K562 (cell line): ENCODE measurements around the gene KRTAP2-1. TPM values are rescaled to one million over a fixed set of nuclear protein-coding genes. Genes with fewer than 3 reads are reported as not detected.

Experiments used
- ATAC-seq: fragments of 200-7000 bp; cut with Tn5 transposase; 3 replicates; pipeline ENCODE4 v1.9.1; 2020; ENCODE audit warnings: moderate library complexity
- BruUV-seq: library from RNA; stranded (reverse); fragments of 400-500 nt; replicated peaks from 2 replicates; lab custom pipeline; 2021; lab: Mats Ljungman, UMichigan
- CTCF ChIA-PET: fragments of 300-600 bp; formaldehyde crosslinking; extraction: SDS; loops from one replicate; lab custom pipeline; 2021; ENCODE audit warnings: low intra/inter-chr PET ratio; lab: Yijun Ruan, JAX
- POLR2A ChIA-PET: fragments of 300-600, 350-650 bp; sonication (Branson Sonifier 250); formaldehyde crosslinking; extraction: SDS; loops from one replicate; lab custom pipeline; 2021; ENCODE audit warnings: antibody characterized with exemption, inconsistent platforms; lab: Yijun Ruan, JAX
- DNase-seq, 4 experiments: peaks; one replicate each; pipeline versions ENCODE4 v3.0.0 to v3.0.0-alpha.2; 2011 to 2018; ENCODE audit warnings: low spot score in 3 of 4, mixed read lengths in 3 of 4; ENCODE audit errors: extremely low read depth in 1 of 4
- FAIRE-seq: peaks from 2 replicates; lab custom pipeline; 2011; peaks lifted over from hg19 to GRCh38; lab: Jason Lieb, UNC
- H2AFZ ChIP-seq: 2 replicates; pipeline ENCODE4 v1.6.0; 2011; ENCODE audit warnings: low read depth, low read length, control low read depth, inconsistent platforms
- H3K27ac ChIP-seq: fragments of 200-600 bp; 3 replicates; pipeline ENCODE4 v1.8.0; 2011; ENCODE audit warnings: low read depth, mild to moderate bottlenecking, control low read depth, inconsistent platforms, low read length, moderate library complexity, mixed read lengths; ENCODE audit errors: extremely low read depth
- H3K27me3 ChIP-seq, 2 experiments: fragments of 300-600 bp in 1 of 2; 2 replicates in 1 of 2; 3 replicates in 1 of 2; pipeline versions ENCODE4 v1.6.0 to v1.8.0; 2011; ENCODE audit warnings: inconsistent platforms in 2 of 2, low read length in 2 of 2, mild to moderate bottlenecking in 1 of 2, mixed read lengths in 1 of 2, moderate library complexity in 1 of 2; ENCODE audit not compliant: control insufficient read depth in 2 of 2, insufficient read depth in 2 of 2
- H3K36me3 ChIP-seq: fragments of 300-600 bp; 3 replicates; pipeline ENCODE4 v1.8.0; 2011; ENCODE audit warnings: mild to moderate bottlenecking, low read length, inconsistent platforms; ENCODE audit not compliant: control insufficient read depth, insufficient read depth
- H3K4me1 ChIP-seq, 2 experiments: fragments of 200-600 bp in 1 of 2; replicated peaks in 1 of 2; 2 replicates in 1 of 2; 3 replicates in 1 of 2; pipeline versions ENCODE4 v1.5.1 to v1.8.0; 2011; ENCODE audit warnings: inconsistent platforms in 2 of 2, low read length in 2 of 2, mild to moderate bottlenecking in 1 of 2, mixed read lengths in 1 of 2, moderate library complexity in 1 of 2; ENCODE audit not compliant: control insufficient read depth in 2 of 2, insufficient read depth in 2 of 2
- H3K4me2 ChIP-seq: 2 replicates; pipeline ENCODE4 v1.6.1; 2011; ENCODE audit warnings: low read length, control low read depth, inconsistent platforms, mixed read lengths; ENCODE audit not compliant: insufficient read depth
- H3K4me3 ChIP-seq: fragments of 200-600 bp; sonication (generic), shearing (Covaris generic); 2 replicates; pipeline ENCODE4 v1.5.1; 2016; ENCODE audit warnings: control low read depth, inconsistent platforms
- H3K79me2 ChIP-seq: fragments of 200-600 bp; 3 replicates; pipeline ENCODE4 v1.8.0; 2011; ENCODE audit warnings: low read length, inconsistent platforms; ENCODE audit not compliant: control insufficient read depth, insufficient read depth
- H3K9ac ChIP-seq, 2 experiments: 2 replicates each; pipeline versions ENCODE4 v1.6.0 to v1.6.1; 2011; ENCODE audit warnings: low read depth in 2 of 2, low read length in 2 of 2, control low read depth in 1 of 2, inconsistent platforms in 1 of 2, mild to moderate bottlenecking in 1 of 2, mixed read lengths in 1 of 2; ENCODE audit not compliant: insufficient read depth in 1 of 2
- H3K9me1 ChIP-seq: one replicate; pipeline ENCODE4 v1.6.0; 2011; ENCODE audit warnings: inconsistent platforms, mild to moderate bottlenecking, low read length, moderate library complexity; ENCODE audit not compliant: control insufficient read depth, insufficient read depth
- H3K9me3 ChIP-seq: replicated peaks from 2 replicates; pipeline ENCODE4 v1.5.1; 2011; ENCODE audit warnings: low read depth, low read length, inconsistent platforms; ENCODE audit not compliant: control insufficient read depth, insufficient read depth
- H4K20me1 ChIP-seq: replicated peaks from 2 replicates; pipeline ENCODE4 v1.6.1; 2011; ENCODE audit warnings: low read length, inconsistent platforms, mixed read lengths; ENCODE audit not compliant: control insufficient read depth, insufficient read depth
- ARID2 ChIP-seq: fragments of 450-650 bp; IDR thresholded peaks from 2 replicates; pipeline ENCODE4 v1.6.1; 2017; ENCODE audit warnings: antibody characterized with exemption, mild to moderate bottlenecking
- ARID3A ChIP-seq: IDR thresholded peaks from 2 replicates; pipeline ENCODE4 v1.6.1; 2012; ENCODE audit warnings: low read depth, low read length, improper control_type of control experiment, borderline replicate concordance
- CBX1 ChIP-seq: sonication (generic); IDR thresholded peaks from 2 replicates; pipeline ENCODE4 v1.6.1; 2016; ENCODE audit warnings: antibody characterized with exemption, low read depth, mild to moderate bottlenecking
- LCOR ChIP-seq: sonication (generic); formaldehyde crosslinking; IDR thresholded peaks from 2 replicates; pipeline ENCODE4 v1.8.0; 2022; ENCODE audit warnings: mild to moderate bottlenecking, missing genetic modification reagents
- MTA2 ChIP-seq: fragments of 450-650 bp; IDR thresholded peaks from 2 replicates; pipeline ENCODE4 v1.6.1; 2016; ENCODE audit warnings: low read depth
- NR2C1 ChIP-seq, 2 experiments: fragments of 450-650 bp; IDR thresholded peaks; 2 replicates each; pipeline ENCODE4 v1.6.1; 2017; ENCODE audit warnings: mild to moderate bottlenecking in 2 of 2, antibody characterized with exemption in 1 of 2, inconsistent platforms in 1 of 2, missing compliant biosample characterization in 1 of 2, missing genetic modification characterization in 1 of 2
- RAD21 ChIP-seq, 2 experiments: fragments of 250-450 bp in 1 of 2; fragments of 450-650 bp in 1 of 2; sonication (Bioruptor Pico) in 1 of 2; formaldehyde crosslinking in 1 of 2; IDR thresholded peaks in 1 of 2; conservative IDR thresholded peaks in 1 of 2; 2 replicates each; pipeline versions ENCODE4 v1.4.0 to v1.8.0; 2020 to 2022; ENCODE audit warnings: mild to moderate bottlenecking in 2 of 2, moderate library complexity in 1 of 2
- SRSF9 ChIP-seq: fragments of 200-400 bp; formaldehyde crosslinking; IDR thresholded peaks from 2 replicates; pipeline ENCODE4 v1.6.1; 2017; ENCODE audit warnings: low read depth, low read length, borderline replicate concordance
- USF1 ChIP-seq: sonication (generic); formaldehyde crosslinking; IDR thresholded peaks from 2 replicates; pipeline ENCODE4 v1.9.0; 2022; ENCODE audit warnings: mild to moderate bottlenecking, missing genetic modification reagents
- XRCC4 ChIP-seq: IDR thresholded peaks from one replicate; pipeline ENCODE4 v1.6.1; 2011; ENCODE audit not compliant: insufficient read depth, insufficient read length; ENCODE audit errors: extremely low read depth
- ZC3H8 ChIP-seq: fragments of 450-650 bp; IDR thresholded peaks from 2 replicates; pipeline ENCODE4 v1.6.1; 2017
- ZFX ChIP-seq: sonication (generic); formaldehyde crosslinking; IDR thresholded peaks from 2 replicates; pipeline ENCODE4 v1.8.0; 2022; ENCODE audit warnings: mild to moderate bottlenecking, missing genetic modification reagents, moderate library complexity
- WGBS: fragments of 100-300 bp; shearing (Covaris generic); methylation state at CpG from one replicate; pipeline ENCODE4 v1.1.6; 2016; ENCODE audit warnings: low coverage, mixed read lengths; ENCODE audit not compliant: insufficient coverage; ENCODE audit errors: missing lambda C conversion rate; 5-methylcytosine and 5-hydroxymethylcytosine counted together
- in situ Hi-C: fragments of 300-500 bp; cut with MboI; formaldehyde crosslinking; loops from 4 replicates; pipeline ENCODE4 v1.15.0; 2018; ENCODE audit warnings: inconsistent platforms, mixed read lengths
- intact Hi-C: fragments of 100-400 bp; cut with micrococcal nuclease; formaldehyde crosslinking; loops from 2 replicates; pipeline ENCODE4 v1.14.2; 2022
- polyA plus RNA-seq, 8 experiments: library from polyadenylated mRNA; depleted of rRNA in 4 of 8; stranded (reverse) in 5 of 8; unstranded in 3 of 8; fragments of >200 nt; fragmentation: Nextera tagmentation in 2 of 8; fragmentation: Illumina TruSeq in 1 of 8; extraction: Ambion mirVana in 2 of 8; extraction: Trizol in 1 of 8; gene quantifications; 2 replicates each; pipeline versions ENCODE4 v1.2.1 to v1.2.3, GENCODE V29; 2011 to 2014; ENCODE audit warnings: inconsistent platforms in 1 of 8, missing spikeins in 1 of 8
- total RNA-seq, 7 experiments: library from RNA; depleted of rRNA in 6 of 7; stranded (reverse); fragments of >200 nt in 6 of 7; fragmentation: Illumina TruSeq in 2 of 7; extraction: Trizol in 2 of 7; gene quantifications; 2 replicates each; pipeline versions ENCODE4 v1.2.1 to v1.2.3, GENCODE V29; 2011 to 2021; ENCODE audit warnings: low replicate concordance in 1 of 7
- TF ChIP-seq, protein P1 (sequence below): fragments of 450-650 bp; formaldehyde crosslinking; IDR thresholded peaks from 2 replicates; pipeline ENCODE4 v1.4.0; 2020; ENCODE audit warnings: mild to moderate bottlenecking
- TF ChIP-seq, protein P2 (sequence below): sonication (generic); IDR thresholded peaks from 2 replicates; pipeline ENCODE4 v1.6.1; 2016

KRTAP2-1 gene
- total and polyA plus RNA-seq, 9 of the 15 experiments (the other 6 are each of a cell fraction or from before 2014, with no cell fraction given), result not detected

DNA sequence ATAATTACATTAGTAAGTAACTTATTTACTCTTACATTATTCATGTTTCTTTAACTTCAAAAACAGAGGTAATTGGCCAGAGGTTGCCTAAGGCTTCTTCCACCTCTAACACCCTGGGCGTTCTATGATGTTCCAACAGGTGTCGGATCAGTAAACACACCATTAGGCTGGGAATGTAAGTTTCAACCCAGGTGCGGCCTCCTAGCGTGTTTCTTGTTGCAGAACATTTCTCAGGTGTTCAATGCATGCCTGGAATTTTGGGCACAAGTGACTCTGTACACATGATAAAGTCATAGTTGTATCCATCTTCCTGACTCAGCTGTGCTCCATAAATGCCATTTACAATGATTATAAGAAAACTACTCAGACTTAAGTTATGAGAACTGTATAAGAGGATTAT, 6.9 kb upstream of the KRTAP2-1 start:
- no peaks in the 10 kb centered on the region for H3K36me3 ChIP-seq
- H4K20me1 ChIP-seq, result no peaks in the 10 kb centered on the region
- WGBS, result 1% methylated on average over 4 of the region's 4 CpGs
- H3K4me1 ChIP-seq, result no peaks in the 10 kb centered on the region
- H3K9me1 ChIP-seq, result no peaks in the 10 kb centered on the region
- ChIA-PET POLR2A (interaction anchor here (0.7 kb wide), 1 partner anchor 14 kb away, joined by 3 read pairs; no protein-coding TSS in a partner anchor), CTCF (no interaction called here)
- intact Hi-C loops (no loop called here), in situ Hi-C loops (no loop called here)
- no peak overlapping the region for H3K9ac ChIP-seq
- H3K4me2 ChIP-seq, result no peak overlapping the region
- no peak overlapping the region for H2AFZ ChIP-seq
- H3K4me3 ChIP-seq, result no peak overlapping the region
- H3K27me3 ChIP-seq, result peaks cover 0 to 7% of the 10 kb centered on the region in 2 experiments; a peak in 2 of 5 replicates
- no TSS peak for BruUV-seq
- FAIRE-seq, result no peak
- ATAC-seq, result no peak
- no peak overlapping the region for H3K27ac ChIP-seq
- DNase-seq, result no peak
- no peaks in the 10 kb centered on the region for H3K79me2 ChIP-seq
- H3K9me3 ChIP-seq, result no peaks in the 10 kb centered on the region
- TF ChIP-seq XRCC4 (no peak), MTA2 (no peak), CBX1 (no peak), USF1 (CRISPR knock-in tag) (no peak), ARID2 (no peak), LCOR (CRISPR knock-in tag) (no peak), ZC3H8 (no peak), ZFX (CRISPR knock-in tag) (no peak), RAD21 (CRISPR knock-in tag; conservative IDR thresholded peaks at IDR 0.05 in 1 of 2, IDR thresholded peaks at IDR 0.05 in 1 of 2) (no peak), NR2C1 (IDR thresholded peaks at IDR 0.05) (no peak), NR2C1 (tag; IDR thresholded peaks at IDR 0.05) (no peak), SRSF9 (no peak), ARID3A (no peak)
- TF ChIP-seq, protein P1, sequence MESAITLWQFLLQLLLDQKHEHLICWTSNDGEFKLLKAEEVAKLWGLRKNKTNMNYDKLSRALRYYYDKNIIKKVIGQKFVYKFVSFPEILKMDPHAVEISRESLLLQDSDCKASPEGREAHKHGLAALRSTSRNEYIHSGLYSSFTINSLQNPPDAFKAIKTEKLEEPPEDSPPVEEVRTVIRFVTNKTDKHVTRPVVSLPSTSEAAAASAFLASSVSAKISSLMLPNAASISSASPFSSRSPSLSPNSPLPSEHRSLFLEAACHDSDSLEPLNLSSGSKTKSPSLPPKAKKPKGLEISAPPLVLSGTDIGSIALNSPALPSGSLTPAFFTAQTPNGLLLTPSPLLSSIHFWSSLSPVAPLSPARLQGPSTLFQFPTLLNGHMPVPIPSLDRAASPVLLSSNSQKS (CRISPR knock-in tag), result no peak
- TF ChIP-seq, protein P2, sequence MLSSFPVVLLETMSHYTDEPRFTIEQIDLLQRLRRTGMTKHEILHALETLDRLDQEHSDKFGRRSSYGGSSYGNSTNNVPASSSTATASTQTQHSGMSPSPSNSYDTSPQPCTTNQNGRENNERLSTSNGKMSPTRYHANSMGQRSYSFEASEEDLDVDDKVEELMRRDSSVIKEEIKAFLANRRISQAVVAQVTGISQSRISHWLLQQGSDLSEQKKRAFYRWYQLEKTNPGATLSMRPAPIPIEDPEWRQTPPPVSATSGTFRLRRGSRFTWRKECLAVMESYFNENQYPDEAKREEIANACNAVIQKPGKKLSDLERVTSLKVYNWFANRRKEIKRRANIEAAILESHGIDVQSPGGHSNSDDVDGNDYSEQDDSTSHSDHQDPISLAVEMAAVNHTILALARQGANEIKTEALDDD, result no peak
